Activated CD8-positive, alpha-beta T cell treated with anti-CD3 and anti-CD28 coated beads for 36 hours (primary cell): Measurements from ENCODE around the gene CHTOP. TPM values are rescaled to one million over a fixed set of nuclear protein-coding genes. Genes with fewer than 3 reads are reported as not detected.

ENCODE experiments used
- ATAC-seq: fragments of 200-7000 bp; cut with Tn5 transposase; one replicate; pipeline ENCODE4 v1.10.0; 2021; ENCODE audit warnings: mild to moderate bottlenecking, moderate library complexity
- CTCF ChIA-PET: fragments of 350-600 bp; sonication (Branson Sonifier 250); formaldehyde crosslinking; loops from one replicate; lab custom pipeline; 2021; ENCODE audit warnings: antibody characterized with exemption; lab: Charles Lee
- POLR2A ChIA-PET: fragments of 350-600 bp; sonication (Branson Sonifier 250); formaldehyde crosslinking; loops from one replicate; lab custom pipeline; 2021; ENCODE audit warnings: antibody characterized with exemption; lab: Charles Lee
- DNase-seq: peaks from one replicate; pipeline ENCODE4 v3.0.0-alpha.2; 2020
- H3K27ac Mint-ChIP-seq: one replicate; pipeline ENCODE4 v1.8.0; 2021; ENCODE audit warnings: mild to moderate bottlenecking, mixed read lengths
- H3K27me3 Mint-ChIP-seq: one replicate; pipeline ENCODE4 v1.8.0; 2021; ENCODE audit warnings: mixed read lengths
- H3K36me3 Mint-ChIP-seq: one replicate; pipeline ENCODE4 v1.8.0; 2021; ENCODE audit warnings: low read depth, mixed read lengths
- H3K4me1 Mint-ChIP-seq: one replicate; pipeline ENCODE4 v1.8.0; 2021; ENCODE audit warnings: low read depth, mixed read lengths
- H3K4me3 Mint-ChIP-seq: one replicate; pipeline ENCODE4 v1.8.0; 2021; ENCODE audit warnings: mild to moderate bottlenecking, moderate library complexity, mixed read lengths
- H3K9me3 Mint-ChIP-seq: one replicate; pipeline ENCODE4 v1.8.0; 2021; ENCODE audit warnings: mixed read lengths
- intact Hi-C: fragments of 100-400 bp; cut with micrococcal nuclease; formaldehyde crosslinking; loops from one replicate; pipeline ENCODE4 v1.10.0; 2022
- total RNA-seq, 2 experiments: library from RNA; stranded (reverse); gene quantifications; one replicate each; pipeline ENCODE4 v1.2.3, GENCODE V29; 2021
- TF ChIP-seq, protein P1 (sequence below): fragments of 200-600 bp; IDR thresholded peaks from one replicate; pipeline ENCODE4 v1.8.0; 2022; ENCODE audit warnings: antibody characterized with exemption, mild to moderate bottlenecking

The CHTOP gene
- total RNA-seq, 2 experiments from 2014 or later, result 76.8 to 83.2 TPM

DNA sequence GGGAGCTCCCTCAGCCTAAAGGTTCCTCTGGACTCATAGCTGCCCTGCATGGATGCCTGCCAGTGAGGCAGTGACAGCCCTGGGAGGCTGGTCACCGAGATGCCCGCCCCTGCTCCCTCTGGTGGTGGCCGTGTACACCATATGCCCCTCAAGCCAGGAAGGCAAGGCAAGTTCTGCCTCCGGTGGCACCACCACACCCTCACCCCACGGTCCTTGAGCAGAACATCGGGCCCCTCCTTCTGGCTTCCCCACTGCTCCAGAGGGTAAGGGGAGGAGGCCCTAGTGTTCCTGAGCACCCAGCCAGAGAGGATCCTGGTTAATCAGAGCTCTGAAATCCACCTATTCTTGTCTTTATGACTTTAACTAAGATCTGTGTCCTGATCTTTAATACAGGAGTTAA lies 16.2 kb upstream of the CHTOP start:
- Mint-ChIP-seq H3K4me1 (peaks cover 5% of the 10 kb centered on the region), H3K27me3 (no peaks in the 10 kb centered on the region), H3K4me3 (no peak overlapping the region), H3K9me3 (no peaks in the 10 kb centered on the region), H3K27ac (no peak overlapping the region), H3K36me3 (no peaks in the 10 kb centered on the region)
- ATAC-seq (peak; percentile 96), DNase-seq (peak; percentile 87)
- CTCF ChIA-PET, result interaction anchor here (0.7 to 8.0 kb wide), 22 partner anchors 11 to 129 kb away, joined by 3 to 88 read pairs (median 6); partner anchors contain the start of genes CHTOP, S100A1, S100A13 and S100A5
- POLR2A ChIA-PET, result interaction anchor here (1.3 to 1.8 kb wide), 3 partner anchors 9 to 82 kb away, joined by 3 to 4 read pairs (median 4); partner anchors contain the start of gene S100A6
- TF ChIP-seq, protein P1, sequence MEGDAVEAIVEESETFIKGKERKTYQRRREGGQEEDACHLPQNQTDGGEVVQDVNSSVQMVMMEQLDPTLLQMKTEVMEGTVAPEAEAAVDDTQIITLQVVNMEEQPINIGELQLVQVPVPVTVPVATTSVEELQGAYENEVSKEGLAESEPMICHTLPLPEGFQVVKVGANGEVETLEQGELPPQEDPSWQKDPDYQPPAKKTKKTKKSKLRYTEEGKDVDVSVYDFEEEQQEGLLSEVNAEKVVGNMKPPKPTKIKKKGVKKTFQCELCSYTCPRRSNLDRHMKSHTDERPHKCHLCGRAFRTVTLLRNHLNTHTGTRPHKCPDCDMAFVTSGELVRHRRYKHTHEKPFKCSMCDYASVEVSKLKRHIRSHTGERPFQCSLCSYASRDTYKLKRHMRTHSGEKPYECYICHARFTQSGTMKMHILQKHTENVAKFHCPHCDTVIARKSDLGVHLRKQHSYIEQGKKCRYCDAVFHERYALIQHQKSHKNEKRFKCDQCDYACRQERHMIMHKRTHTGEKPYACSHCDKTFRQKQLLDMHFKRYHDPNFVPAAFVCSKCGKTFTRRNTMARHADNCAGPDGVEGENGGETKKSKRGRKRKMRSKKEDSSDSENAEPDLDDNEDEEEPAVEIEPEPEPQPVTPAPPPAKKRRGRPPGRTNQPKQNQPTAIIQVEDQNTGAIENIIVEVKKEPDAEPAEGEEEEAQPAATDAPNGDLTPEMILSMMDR, result peak; percentile 73
- intact Hi-C loops, result loop anchor here (2.0 kb wide), 1 partner anchor 107 kb away; no protein-coding TSS in a partner anchor

DNA sequence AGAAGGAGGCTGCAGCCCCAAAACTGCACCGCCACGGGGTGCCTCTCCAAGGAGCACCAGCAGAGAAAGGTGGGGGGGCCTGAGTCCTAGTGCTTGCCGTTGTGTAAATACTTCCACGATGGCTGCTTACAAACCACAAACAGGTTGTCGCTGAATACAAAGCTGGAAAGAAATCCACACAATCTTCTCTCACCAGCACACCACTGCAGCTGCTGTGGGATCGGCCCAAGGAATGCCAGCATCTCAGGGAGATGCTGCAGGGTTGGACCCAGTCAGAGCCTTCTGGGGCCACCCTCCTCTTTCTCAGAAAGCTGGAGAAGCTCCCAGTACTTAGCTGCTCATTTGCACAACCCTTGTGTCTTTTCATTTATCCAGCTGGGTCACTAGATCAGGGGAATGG lies 14.7 kb upstream of the CHTOP start:
- no peak for ATAC-seq
- intact Hi-C loops, result no loop called here
- peaks cover 5% of the 10 kb centered on the region for H3K4me1 Mint-ChIP-seq
- TF ChIP-seq, protein P1, result no peak
- ChIA-PET CTCF (interaction anchor here (0.6 to 8.0 kb wide), 11 partner anchors 10 to 129 kb away, joined by 3 to 88 read pairs (median 10); partner anchors contain the start of genes S100A1 and S100A13), POLR2A (interaction anchor here (0.7 to 1.8 kb wide), 4 partner anchors 21 to 98 kb away, joined by 3 to 4 read pairs (median 4); partner anchors contain the start of gene S100A6)
- H3K27me3 Mint-ChIP-seq, result no peaks in the 10 kb centered on the region
- no peaks in the 10 kb centered on the region for H3K9me3 Mint-ChIP-seq
- DNase-seq, result no peak
- H3K27ac Mint-ChIP-seq, result no peak overlapping the region
- no peaks in the 10 kb centered on the region for H3K36me3 Mint-ChIP-seq
- H3K4me3 Mint-ChIP-seq, result no peak overlapping the region

DNA sequence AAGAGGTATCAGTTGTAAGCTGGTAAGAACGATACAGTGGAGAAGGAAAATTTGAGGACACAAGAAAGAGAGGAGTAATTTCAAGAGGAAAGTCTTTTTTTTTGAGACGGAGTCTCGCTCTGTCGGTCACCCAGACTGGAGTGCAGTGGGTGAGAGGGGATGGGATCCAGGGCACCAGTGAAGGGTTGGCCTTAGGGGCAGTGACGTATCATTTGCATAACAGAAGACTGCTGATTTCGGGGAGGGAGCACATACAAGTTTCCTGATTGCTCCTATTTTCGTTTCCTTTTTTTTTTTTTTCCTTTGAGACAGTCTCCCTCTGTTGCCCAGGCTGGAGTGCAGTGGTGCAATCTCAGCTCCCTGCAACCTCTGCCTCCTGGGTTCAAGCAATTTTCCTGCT lies 10.8 kb upstream of the CHTOP start:
- ATAC-seq (no peak), DNase-seq (no peak)
- Mint-ChIP-seq H3K27me3 (peaks cover 9% of the 10 kb centered on the region), H3K9me3 (no peaks in the 10 kb centered on the region), H3K4me1 (peaks cover 2% of the 10 kb centered on the region), H3K27ac (no peak overlapping the region), H3K36me3 (no peaks in the 10 kb centered on the region), H3K4me3 (no peak overlapping the region)
- intact Hi-C loops, result no loop called here
- ChIA-PET POLR2A (interaction anchor here (1.7 kb wide), 1 partner anchor 11 kb away, joined by 5 read pairs; the partner anchor contains the start of gene CHTOP), CTCF (no interaction called here)
- TF ChIP-seq, protein P1, result no peak

DNA sequence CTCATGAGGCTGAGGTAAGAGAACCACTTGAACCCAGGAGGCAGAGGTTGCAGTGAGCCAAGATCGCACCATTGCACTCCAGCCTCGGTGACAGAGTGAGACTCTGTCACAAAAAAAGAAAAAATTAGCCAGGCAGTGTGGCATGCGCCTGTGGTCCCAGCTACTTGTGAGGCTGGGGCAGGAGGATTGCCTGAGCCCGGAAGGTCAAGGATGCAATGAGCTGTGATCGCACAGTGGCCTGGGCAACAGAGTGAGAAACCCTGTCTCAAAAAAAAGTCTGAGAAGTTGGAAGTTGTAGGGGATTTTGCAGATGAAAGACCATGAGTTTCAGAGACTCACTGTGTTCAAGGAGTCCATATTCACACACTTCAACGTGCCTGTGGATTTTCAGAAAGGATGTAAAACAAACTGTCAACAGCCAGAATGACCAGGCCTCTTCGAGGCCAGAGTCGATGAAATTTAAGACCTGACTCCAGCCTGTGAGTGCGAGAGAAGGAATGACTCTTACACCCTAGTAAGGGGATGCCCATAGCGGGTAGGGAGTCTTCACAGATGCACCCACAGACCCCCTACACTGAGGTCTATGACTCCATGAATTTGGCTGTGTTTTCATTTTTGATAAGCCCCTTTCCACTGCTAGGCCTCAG lies 8.8 kb upstream of the CHTOP start:
- ATAC-seq (no peak), DNase-seq (no peak)
- Mint-ChIP-seq H3K27ac (no peak overlapping the region), H3K4me1 (peaks cover 2% of the 10 kb centered on the region), H3K36me3 (no peaks in the 10 kb centered on the region), H3K4me3 (no peak overlapping the region), H3K27me3 (peaks cover 9% of the 10 kb centered on the region), H3K9me3 (no peaks in the 10 kb centered on the region)
- TF ChIP-seq, protein P1, result no peak
- ChIA-PET CTCF (interaction anchor here (1.1 kb wide), 1 partner anchor 114 kb away, joined by 3 read pairs; no protein-coding TSS in a partner anchor), POLR2A (no interaction called here)
- intact Hi-C loops, result no loop called here

DNA sequence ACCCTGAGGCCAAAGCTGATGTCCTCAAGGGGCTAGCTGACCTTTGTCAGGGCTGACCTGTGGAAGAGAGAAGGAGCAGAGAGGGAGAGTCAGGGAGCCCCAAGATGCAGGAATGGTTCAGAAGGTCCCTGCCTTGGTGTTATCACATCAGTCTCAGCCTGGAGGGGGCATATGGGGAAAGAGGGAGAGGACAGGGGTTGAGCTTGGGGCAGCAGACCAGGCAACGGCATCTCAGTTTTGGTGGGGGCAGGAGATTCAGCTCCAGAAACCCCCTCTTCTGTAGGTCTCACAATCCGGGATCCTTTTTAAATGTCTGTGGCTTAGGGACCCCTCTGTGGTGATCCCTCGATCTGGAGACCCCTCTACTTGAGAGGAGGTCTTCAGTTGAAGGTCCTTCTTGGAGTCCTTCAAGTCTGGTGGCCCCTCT lies 7.4 kb upstream of the CHTOP start:
- no peak for ATAC-seq
- Mint-ChIP-seq H3K36me3 (no peaks in the 10 kb centered on the region), H3K4me1 (peaks cover 9% of the 10 kb centered on the region), H3K4me3 (no peak overlapping the region), H3K27me3 (peaks cover 9% of the 10 kb centered on the region), H3K9me3 (no peaks in the 10 kb centered on the region), H3K27ac (no peak overlapping the region)
- TF ChIP-seq, protein P1, result no peak
- POLR2A ChIA-PET, result interaction anchor here (1.3 to 1.6 kb wide), 2 partner anchors 8 to 19 kb away, joined by 3 read pairs; no protein-coding TSS in a partner anchor
- CTCF ChIA-PET, result interaction anchor here (1.5 to 6.4 kb wide), 7 partner anchors 9 to 116 kb away, joined by 4 to 60 read pairs (median 7); partner anchors contain the start of gene S100A14
- intact Hi-C loops, result no loop called here
- DNase-seq, result no peak
